ENCODE data around the gene GPATCH4. TPM values are rescaled to one million over a fixed set of nuclear protein-coding genes. Genes with fewer than 3 reads are reported as not detected.

GPATCH4 gene
- total and polyA plus RNA-seq, 10 of the 15 experiments (the other 5 are each of a cell fraction or from before 2014, with no cell fraction given), result 35.5 to 111 (median 73.9) TPM

DNA sequence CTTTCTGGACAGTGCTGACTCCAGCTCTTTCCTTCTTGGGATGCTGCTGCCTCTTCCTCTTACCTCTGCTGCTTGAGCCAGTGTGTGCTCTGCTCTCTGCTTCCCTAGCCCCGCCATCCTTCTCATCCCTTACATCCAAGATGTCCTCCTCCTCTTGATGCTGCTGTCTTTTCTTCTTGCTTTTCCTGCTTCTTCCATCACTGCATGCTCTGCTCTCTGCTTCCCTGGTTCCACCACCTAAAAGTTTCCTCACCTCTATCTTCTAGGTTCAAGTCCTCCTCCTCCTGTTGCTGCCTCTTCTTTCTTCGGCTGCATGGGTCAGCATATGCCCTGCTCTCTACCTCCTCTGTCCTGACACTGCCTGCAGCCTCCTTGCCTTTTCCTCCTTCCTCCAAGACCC is 6.3 kb downstream of the GPATCH4 start (continued):
- TF ChIP-seq ETV6 (conservative IDR thresholded peaks at IDR 0.05 in 1 of 2, IDR thresholded peaks at IDR 0.05 in 1 of 2; ENCODE audit: borderline replicate concordance in 1 of 2, low read depth in 1 of 2) (no peak), ZNF217 (IDR thresholded peaks at IDR 0.05) (no peak)

DNA sequence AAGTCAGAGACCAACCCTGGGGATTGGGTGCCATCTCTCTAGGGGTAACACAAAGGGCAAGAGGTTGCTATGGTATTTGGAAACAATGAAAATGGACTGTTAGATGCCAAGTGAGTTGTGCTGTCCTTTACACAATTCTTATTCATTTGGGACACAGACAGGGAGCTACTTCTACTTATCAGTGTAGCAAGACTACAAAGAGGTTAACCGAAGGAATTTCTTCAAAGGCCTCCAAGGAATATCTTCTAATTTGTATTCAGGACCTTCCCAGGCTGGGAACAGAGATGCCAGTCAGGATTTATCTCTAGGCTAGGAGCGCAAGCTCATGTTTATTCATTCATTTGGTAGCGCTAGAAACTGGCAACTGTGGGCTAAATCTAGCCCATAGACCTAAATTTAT is 7.1 kb downstream of the GPATCH4 start:
- whole genome bisulfite sequencing (ENCODE audit: insufficient coverage, insufficient replicate concordance, low lambda C conversion rate, missing lambda C conversion rate), result 99% methylated on average over 3 of the region's 3 CpGs
- H3K9me3 ChIP-seq (replicated peaks; ENCODE audit: control insufficient read depth, insufficient read depth, low read length), result no peaks in the 10 kb centered on the region
- no peak overlapping the region for H2AFZ ChIP-seq (ENCODE audit: control insufficient read depth, low read depth, low read length)
- H3K9ac ChIP-seq (ENCODE audit: control insufficient read depth, insufficient read depth, low read length), result no peak overlapping the region
- H3K36me3 ChIP-seq (ENCODE audit: control insufficient read depth in 2 of 2, insufficient read depth in 2 of 2, low read length in 1 of 2), result peaks cover 27 to 31% of the 10 kb centered on the region in 2 experiments; a peak in 3 of 4 replicates
- ChIA-PET SMC1A (ENCODE audit: uncharacterized antibody, unreplicated experiment) (interaction anchor here (1.6 to 5.9 kb wide), 4 partner anchors 9 to 140 kb away, joined by 5 to 47 read pairs (median 14); partner anchors contain the start of gene GPATCH4), CTCF (interaction anchor here (0.7 to 4.6 kb wide), 5 partner anchors 11 to 179 kb away, joined by 3 to 34 read pairs (median 4); no protein-coding TSS in a partner anchor), POLR2A (interaction anchor here (0.6 to 1.1 kb wide), 5 partner anchors 16 to 103 kb away, joined by 3 to 5 read pairs (median 3); partner anchors contain the start of gene MEF2D), RAD21 (ENCODE audit: unreplicated experiment) (interaction anchor here (0.7 to 1.0 kb wide), 4 partner anchors 11 to 114 kb away, joined by 3 to 6 read pairs (median 4); no protein-coding TSS in a partner anchor)
- peaks cover 13% of the 10 kb centered on the region for H3K79me2 ChIP-seq (ENCODE audit: control insufficient read depth, insufficient read depth, low read length)
- ATAC-seq, result no peak
- intact Hi-C loops (cut with micrococcal nuclease; ENCODE audit: unreplicated experiment) (no loop called here), in situ Hi-C loops (cut with MboI) (no loop called here)
- no peak overlapping the region for H3K27ac ChIP-seq (ENCODE audit: control insufficient read depth, insufficient read depth)
- no TSS peak for BruUV-seq (replicated peaks)
- no peak overlapping the region for H3K4me3 ChIP-seq
- H3K4me2 ChIP-seq (ENCODE audit: control insufficient read depth, insufficient read depth), result no peak overlapping the region
- no peaks in the 10 kb centered on the region for H3K27me3 ChIP-seq (replicated peaks in 1 of 2; ENCODE audit: control insufficient read depth in 2 of 2, insufficient read depth in 2 of 2, low read length in 1 of 2)
- H4K20me1 ChIP-seq (ENCODE audit: control insufficient read depth, insufficient read depth), result no peaks in the 10 kb centered on the region
- no peak for DNase-seq (ENCODE audit: low read depth, low spot score)
- peaks cover 5% of the 10 kb centered on the region for H3K4me1 ChIP-seq (ENCODE audit: control insufficient read depth, insufficient read depth, low read length)
- no peak for FAIRE-seq
- TF ChIP-seq EED (IDR thresholded peaks at IDR 0.05; ENCODE audit: low read depth) (no peak), BRCA1 (IDR thresholded peaks at IDR 0.05; ENCODE audit: low read depth, low read length) (no peak), MYC (IDR thresholded peaks at IDR 0.05; ENCODE audit: insufficient read depth, insufficient read length, insufficient replicate concordance, low read length, severe bottlenecking) (no peak), RAD51 (IDR thresholded peaks at IDR 0.05) (no peak), ZSCAN29 (IDR thresholded peaks at IDR 0.05) (no peak), KDM1A (IDR thresholded peaks at IDR 0.05; ENCODE audit: borderline replicate concordance) (no peak), IKZF1 (conservative IDR thresholded peaks at IDR 0.05) (no peak), BHLHE40 (IDR thresholded peaks at IDR 0.05; ENCODE audit: borderline replicate concordance in 1 of 2, low read depth in 2 of 2, low read length in 1 of 2) (no peak), TCF12 (IDR thresholded peaks at IDR 0.05; ENCODE audit: low read depth, low read length) (no peak)
- TF ChIP-seq, protein P1, sequence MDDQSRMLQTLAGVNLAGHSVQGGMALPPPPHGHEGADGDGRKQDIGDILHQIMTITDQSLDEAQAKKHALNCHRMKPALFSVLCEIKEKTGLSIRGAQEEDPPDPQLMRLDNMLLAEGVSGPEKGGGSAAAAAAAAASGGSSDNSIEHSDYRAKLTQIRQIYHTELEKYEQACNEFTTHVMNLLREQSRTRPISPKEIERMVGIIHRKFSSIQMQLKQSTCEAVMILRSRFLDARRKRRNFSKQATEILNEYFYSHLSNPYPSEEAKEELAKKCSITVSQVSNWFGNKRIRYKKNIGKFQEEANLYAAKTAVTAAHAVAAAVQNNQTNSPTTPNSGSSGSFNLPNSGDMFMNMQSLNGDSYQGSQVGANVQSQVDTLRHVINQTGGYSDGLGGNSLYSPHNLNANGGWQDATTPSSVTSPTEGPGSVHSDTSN (IDR thresholded peaks at IDR 0.05; ENCODE audit: insufficient replicate concordance, low read depth, low read length), result no peak
- TF ChIP-seq, protein P2, sequence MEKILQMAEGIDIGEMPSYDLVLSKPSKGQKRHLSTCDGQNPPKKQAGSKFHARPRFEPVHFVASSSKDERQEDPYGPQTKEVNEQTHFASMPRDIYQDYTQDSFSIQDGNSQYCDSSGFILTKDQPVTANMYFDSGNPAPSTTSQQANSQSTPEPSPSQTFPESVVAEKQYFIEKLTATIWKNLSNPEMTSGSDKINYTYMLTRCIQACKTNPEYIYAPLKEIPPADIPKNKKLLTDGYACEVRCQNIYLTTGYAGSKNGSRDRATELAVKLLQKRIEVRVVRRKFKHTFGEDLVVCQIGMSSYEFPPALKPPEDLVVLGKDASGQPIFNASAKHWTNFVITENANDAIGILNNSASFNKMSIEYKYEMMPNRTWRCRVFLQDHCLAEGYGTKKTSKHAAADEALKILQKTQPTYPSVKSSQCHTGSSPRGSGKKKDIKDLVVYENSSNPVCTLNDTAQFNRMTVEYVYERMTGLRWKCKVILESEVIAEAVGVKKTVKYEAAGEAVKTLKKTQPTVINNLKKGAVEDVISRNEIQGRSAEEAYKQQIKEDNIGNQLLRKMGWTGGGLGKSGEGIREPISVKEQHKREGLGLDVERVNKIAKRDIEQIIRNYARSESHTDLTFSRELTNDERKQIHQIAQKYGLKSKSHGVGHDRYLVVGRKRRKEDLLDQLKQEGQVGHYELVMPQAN (conservative IDR thresholded peaks at IDR 0.05), result no peak
- TF ChIP-seq, protein P3, sequence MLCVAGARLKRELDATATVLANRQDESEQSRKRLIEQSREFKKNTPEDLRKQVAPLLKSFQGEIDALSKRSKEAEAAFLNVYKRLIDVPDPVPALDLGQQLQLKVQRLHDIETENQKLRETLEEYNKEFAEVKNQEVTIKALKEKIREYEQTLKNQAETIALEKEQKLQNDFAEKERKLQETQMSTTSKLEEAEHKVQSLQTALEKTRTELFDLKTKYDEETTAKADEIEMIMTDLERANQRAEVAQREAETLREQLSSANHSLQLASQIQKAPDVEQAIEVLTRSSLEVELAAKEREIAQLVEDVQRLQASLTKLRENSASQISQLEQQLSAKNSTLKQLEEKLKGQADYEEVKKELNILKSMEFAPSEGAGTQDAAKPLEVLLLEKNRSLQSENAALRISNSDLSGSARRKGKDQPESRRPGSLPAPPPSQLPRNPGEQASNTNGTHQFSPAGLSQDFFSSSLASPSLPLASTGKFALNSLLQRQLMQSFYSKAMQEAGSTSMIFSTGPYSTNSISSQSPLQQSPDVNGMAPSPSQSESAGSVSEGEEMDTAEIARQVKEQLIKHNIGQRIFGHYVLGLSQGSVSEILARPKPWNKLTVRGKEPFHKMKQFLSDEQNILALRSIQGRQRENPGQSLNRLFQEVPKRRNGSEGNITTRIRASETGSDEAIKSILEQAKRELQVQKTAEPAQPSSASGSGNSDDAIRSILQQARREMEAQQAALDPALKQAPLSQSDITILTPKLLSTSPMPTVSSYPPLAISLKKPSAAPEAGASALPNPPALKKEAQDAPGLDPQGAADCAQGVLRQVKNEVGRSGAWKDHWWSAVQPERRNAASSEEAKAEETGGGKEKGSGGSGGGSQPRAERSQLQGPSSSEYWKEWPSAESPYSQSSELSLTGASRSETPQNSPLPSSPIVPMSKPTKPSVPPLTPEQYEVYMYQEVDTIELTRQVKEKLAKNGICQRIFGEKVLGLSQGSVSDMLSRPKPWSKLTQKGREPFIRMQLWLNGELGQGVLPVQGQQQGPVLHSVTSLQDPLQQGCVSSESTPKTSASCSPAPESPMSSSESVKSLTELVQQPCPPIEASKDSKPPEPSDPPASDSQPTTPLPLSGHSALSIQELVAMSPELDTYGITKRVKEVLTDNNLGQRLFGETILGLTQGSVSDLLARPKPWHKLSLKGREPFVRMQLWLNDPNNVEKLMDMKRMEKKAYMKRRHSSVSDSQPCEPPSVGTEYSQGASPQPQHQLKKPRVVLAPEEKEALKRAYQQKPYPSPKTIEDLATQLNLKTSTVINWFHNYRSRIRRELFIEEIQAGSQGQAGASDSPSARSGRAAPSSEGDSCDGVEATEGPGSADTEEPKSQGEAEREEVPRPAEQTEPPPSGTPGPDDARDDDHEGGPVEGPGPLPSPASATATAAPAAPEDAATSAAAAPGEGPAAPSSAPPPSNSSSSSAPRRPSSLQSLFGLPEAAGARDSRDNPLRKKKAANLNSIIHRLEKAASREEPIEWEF (IDR thresholded peaks at IDR 0.05; ENCODE audit: insufficient replicate concordance, low read depth, low read length), result no peak
